ENCODE measurements around the gene YPEL3.

YPEL3 gene

DNA sequence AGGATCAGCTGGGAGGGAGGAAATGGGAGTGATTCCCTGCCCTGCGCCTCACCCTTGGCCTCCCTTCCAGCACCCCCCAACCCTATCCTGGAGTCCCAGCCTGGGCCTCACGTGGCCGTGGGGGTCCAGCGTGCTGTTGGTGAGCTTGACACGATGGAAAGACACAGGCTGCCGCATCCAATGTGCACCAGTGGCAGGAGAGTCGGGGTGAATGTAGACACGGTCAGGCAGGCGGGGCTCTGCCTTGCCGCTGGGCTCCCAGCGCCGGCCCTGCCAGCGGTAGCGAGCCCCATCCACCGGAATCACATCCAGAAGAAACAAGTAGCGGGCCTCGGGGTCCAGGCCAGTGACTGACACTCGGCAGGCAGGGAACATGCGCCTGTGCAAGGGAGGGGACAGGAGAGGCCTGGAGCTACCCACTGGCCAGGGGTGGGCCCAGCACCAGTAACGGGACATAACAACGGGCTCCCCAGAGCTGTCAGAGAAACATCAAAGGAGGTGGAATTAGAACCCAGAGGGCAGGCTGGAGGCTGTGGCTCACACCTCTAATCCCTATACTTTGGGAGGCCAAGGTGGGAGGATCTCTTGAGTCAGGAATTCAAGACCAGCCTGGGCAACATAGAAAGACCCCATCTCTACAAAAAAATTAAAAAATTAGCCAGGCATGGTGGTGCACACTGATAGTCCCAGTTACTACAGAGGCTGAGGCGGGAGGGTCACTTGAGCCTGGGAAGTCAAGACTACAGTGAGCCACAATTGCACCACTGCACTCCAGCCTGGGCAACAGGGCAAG lies 7.0 kb downstream of the YPEL3 start:
- no peak for DNase-seq

GRCh38 chr16:30088237-30088831 lies 7.7 kb downstream of the YPEL3 start:
- DNase-seq = no peak

DNA sequence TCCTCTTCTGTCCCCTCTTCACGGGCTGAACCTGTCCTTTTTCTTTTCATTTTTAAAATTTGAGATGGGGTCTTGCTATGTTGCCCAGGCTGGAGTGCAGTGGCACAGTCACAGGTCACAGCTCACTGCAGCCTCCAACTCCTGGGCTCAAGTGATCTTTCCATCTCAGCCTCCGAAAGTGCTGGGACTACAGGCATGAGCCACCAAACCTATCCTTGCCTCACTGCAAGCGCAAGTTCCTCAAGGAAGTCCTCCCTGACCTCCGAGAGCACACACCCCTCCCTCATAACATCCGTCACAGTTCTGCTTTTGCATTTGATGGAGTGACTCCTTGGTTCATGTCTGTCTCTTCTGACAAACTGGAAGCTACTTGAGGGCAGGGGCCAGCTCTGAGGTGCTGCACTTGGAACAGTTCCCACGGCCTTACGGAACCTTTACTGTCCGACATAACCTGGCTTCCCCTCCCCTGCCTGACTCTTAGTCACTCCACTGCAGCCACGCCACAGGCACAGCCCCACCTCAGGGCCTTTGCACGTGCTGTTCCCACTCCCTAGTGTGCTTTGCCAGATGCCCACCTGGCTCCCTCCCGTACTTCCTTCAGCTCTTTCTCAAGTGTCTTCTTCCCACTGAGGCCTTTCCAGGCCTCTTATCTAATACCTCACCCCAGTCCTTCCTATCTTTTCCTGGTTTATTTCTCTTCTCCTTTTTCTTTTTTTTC lies 8.7 kb downstream of the YPEL3 start:
- no peak for DNase-seq

DNA sequence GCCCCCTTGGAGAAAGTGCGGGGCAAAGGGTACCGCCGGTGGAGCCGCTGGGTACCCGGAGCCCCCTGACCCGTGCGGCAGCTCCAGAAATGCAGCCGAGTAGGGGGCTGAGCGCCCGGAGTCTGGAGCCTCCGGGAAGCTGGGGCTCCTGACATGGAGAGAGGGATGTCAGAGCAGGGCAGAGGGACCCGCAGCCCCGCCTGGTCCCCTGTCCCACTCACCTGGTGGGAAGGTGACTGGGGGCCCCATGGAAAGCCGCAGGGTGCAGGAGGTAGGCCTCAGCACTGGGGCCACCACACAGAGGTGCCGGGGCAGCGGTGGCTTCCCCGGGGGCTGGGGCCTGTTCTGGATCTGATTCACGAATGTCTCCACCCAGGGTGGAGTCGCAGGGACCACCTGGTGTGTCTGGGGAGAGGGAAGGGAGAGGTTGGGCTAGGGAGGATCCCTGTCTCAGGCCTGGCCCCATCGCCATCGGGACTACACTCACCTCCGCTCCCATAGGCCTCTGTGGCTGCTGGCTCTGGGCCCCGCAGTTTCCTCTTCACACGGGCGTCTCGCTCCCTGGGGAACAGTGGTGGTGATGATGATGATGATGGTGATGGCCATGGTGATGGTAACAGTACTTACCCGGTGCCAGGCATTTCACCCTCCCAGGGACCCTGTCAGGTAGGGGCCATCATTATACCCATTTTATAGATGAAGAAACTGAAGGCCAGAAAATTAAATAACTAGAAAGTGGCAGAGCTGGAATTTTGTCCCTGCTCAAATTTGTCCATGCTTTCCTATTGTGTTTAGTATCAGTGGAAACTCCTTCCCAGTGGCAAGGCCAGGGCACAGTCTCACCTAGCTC lies 9.5 kb downstream of the YPEL3 start:
- DNase-seq = no peak

DNA sequence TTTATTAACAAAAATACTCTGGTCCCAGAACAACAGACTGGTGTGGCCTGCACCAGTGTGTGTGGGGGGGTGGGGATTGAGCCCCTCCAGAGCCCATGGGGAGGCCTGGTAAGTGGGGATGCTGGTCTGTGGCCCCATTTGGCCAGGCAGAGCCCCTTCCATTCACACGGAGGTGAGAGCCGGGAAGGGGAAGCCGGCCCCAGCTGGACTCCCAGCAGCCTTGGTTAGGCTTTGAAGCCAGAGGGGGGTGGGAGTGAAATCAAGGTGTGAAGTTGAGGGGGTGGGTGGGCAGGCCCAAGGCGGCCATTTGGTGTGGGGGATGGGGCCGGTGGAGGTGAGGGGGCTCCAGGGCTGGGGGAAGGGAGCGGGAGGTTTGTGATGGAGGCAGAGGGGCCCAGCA lies 10.2 kb downstream of the YPEL3 start:
- no peak for DNase-seq

GRCh38 chr16:30085247-30085646 lies 10.8 kb downstream of the YPEL3 start:
- DNase-seq = no peak

DNA sequence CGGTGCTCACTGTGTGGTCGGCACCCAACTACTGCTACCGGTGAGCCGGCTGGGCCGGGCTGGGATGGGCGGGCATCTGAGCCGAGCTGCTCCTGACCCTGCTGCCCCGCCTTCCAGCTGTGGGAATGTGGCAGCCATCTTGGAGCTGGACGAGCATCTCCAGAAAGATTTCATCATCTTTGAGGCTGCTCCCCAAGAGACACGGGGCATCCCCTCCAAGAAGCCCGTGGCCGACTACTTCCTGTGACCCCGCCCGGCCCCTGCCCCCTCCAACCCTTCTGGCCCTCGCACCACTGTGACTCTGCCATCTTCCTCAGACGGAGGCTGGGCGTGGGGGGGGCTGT lies 11.2 kb downstream of the YPEL3 start:
- DNase-seq = no peak

GRCh38 chr16:30084096-30084815 lies 11.8 kb downstream of the YPEL3 start:
- no peak for DNase-seq

DNA sequence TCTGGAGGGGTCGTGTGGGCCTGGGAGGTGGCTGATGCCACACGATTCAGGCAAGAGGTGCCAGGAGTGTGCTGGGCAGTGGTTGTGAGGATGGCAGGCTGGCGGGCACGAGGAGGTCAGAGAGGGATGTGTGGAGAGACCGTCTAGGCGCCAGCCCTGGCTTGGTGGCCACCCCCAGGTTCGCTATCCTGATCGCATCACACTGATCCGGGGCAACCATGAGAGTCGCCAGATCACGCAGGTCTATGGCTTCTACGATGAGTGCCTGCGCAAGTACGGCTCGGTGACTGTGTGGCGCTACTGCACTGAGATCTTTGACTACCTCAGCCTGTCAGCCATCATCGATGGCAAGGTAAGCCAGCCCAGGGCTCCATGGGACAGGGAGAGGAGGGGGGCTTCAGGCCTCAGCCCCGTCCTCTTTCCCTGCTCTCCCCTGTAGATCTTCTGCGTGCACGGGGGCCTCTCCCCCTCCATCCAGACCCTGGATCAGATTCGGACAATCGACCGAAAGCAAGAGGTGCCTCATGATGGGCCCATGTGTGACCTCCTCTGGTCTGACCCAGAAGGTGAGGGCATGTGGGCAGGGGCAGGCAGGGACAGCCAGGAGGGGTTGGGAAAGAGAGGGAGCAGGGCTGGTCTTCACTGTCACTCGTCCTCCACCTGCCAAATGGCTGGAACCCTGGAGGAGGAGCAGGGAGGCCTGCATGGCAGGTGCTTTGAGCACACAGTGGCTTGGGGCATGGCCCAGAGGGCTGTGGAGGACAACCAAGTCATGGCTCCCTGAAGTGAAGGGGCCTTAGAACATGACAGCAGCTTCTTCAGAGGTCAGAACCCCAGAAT lies 12.6 kb downstream of the YPEL3 start:
- no peak for DNase-seq

DNA sequence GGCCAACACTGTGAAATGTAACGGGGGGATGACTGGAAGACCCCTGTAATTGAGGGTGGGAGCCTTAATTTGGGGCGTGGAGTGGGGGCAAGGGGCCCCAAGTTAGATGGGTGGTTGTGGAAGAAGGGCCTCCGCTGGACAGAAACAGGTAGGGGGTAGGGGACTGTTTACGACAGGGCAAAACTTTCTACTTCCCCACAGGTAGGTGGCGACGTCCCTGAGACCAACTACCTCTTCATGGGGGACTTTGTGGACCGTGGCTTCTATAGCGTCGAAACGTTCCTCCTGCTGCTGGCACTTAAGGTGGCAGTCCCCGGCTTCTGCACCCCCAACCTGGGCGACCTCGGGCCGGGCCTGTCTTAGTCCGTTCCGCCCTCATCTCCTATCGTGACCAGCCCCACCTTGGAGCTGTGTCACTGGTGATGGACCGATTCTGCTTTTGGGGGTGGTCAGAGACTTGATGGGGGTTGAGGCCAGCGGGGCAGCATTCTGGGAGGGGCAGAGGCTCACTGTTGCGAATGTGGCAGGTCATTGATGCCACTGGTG lies 13.4 kb downstream of the YPEL3 start:
- DNase-seq = no peak

GRCh38 chr16:30079480-30079879 lies 16.5 kb downstream of the YPEL3 start:
- DNase-seq = no peak

DNA sequence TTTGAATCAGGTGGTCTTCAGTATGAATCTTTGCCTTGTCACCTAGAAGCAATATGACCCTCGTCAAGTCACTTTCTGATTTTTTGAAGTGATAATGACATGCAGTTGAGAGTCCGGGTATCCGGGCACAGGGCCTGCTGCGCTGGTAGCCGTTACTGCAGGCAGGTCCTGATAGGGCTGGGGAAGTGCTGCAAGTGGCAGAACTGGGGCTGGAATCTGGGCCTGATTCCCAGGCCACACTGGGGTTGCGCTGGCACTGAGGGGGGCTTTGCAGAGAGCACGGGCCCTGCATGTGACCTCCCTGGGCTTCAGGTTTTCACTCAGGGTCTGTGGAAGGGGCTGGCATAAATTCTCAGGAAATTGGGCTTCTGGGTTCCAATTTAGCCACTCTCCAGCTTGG lies 17.3 kb downstream of the YPEL3 start:
- no peak for DNase-seq

DNA sequence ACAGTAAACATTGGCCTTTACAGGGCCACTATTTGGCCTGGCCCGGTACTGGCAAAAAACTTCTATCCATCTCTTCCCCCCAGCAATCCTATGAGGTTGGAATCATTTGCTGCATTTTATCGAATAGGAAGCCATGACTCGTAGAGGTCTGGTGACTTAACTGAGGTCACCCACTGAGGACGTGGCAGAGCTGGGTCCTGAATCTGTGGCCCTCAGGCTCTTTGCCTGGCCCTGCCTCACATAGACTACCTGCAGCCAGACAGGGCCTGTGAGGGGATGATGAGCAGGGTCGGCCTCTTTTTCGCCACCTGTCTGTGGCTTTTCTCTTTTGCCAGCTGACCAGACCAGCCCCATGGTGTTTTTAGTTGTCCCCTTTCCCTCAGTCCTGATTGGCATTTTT lies 18.4 kb downstream of the YPEL3 start:
- no peak for DNase-seq

GRCh38 chr16:30076276-30076791 lies 19.7 kb downstream of the YPEL3 start:
- DNase-seq = no peak

GRCh38 chr16:30075503-30076275 lies 20.3 kb downstream of the YPEL3 start, which contains the start of gene PPP4C:
TSS of gene PPP4C (plus strand) at chr16:30075994. CDS start at chr16:30076378, 384 bp downstream.
- DNase-seq = peak; percentile 90

DNA sequence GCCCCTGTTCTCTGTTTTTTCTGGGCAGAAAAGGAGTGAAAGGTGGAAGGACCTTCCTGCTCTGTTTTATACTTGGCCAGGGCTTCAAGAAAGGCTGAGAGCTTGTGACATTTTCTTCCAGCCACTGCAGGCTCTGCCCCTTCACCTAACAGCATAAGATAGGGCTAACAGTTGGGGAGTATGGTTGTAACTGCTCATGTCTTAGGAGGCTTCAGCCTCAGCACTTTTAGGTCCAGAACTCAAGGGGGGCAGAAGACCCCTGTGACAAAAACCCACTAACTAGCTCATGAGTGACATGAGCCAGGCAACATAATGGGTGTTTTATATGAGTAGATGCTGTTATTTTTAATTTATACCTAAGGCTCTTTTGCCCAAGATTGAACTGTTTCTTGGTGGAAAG lies 25.5 kb downstream of the YPEL3 start:
- DNase-seq = no peak

DNA sequence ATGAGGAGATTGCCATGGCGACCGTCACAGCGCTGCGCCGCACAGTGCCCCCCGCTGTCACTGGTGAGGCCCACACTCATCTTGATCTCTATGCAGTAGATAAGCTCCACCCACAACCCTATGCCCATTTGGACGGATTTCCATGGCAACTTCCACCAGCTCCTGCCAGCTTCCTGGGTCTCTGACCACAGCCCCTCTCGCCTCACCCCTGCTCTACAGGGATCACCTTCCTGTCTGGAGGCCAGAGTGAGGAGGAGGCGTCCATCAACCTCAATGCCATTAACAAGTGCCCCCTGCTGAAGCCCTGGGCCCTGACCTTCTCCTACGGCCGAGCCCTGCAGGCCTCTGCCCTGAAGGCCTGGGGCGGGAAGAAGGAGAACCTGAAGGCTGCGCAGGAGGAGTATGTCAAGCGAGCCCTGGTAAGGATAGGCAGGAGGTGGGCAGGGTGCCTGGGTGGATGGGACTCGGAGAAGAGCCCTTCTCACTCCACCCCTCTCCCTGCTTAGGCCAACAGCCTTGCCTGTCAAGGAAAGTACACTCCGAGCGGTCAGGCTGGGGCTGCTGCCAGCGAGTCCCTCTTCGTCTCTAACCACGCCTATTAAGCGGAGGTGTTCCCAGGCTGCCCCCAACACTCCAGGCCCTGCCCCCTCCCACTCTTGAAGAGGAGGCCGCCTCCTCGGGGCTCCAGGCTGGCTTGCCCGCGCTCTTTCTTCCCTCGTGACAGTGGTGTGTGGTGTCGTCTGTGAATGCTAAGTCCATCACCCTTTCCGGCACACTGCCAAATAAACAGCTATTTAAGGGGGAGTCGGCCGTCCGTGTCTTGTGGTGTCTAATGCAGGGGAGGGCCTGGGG lies 26.2 kb downstream of the YPEL3 start:
- DNase-seq = no peak

GRCh38 chr16:30068750-30069610 lies 27.0 kb downstream of the YPEL3 start:
- DNase-seq = no peak
